GM12874 (cell line): Measurements from ENCODE around the gene FBF1.

Source experiments
- TF ChIP-seq, protein P1 (sequence below): IDR thresholded peaks from 2 replicates; pipeline ENCODE4 v1.5.1; 2011; ENCODE audit warnings: low read depth, mild to moderate bottlenecking, control low read depth, low read length, moderate library complexity; ENCODE audit not compliant: insufficient read depth

FBF1 gene

GRCh38 chr17:75937652-75938051 is 3.2 kb downstream of the FBF1 start:
- TF ChIP-seq, protein P1, sequence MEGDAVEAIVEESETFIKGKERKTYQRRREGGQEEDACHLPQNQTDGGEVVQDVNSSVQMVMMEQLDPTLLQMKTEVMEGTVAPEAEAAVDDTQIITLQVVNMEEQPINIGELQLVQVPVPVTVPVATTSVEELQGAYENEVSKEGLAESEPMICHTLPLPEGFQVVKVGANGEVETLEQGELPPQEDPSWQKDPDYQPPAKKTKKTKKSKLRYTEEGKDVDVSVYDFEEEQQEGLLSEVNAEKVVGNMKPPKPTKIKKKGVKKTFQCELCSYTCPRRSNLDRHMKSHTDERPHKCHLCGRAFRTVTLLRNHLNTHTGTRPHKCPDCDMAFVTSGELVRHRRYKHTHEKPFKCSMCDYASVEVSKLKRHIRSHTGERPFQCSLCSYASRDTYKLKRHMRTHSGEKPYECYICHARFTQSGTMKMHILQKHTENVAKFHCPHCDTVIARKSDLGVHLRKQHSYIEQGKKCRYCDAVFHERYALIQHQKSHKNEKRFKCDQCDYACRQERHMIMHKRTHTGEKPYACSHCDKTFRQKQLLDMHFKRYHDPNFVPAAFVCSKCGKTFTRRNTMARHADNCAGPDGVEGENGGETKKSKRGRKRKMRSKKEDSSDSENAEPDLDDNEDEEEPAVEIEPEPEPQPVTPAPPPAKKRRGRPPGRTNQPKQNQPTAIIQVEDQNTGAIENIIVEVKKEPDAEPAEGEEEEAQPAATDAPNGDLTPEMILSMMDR: no peak

- TF ChIP-seq, protein P1: no peak
Observed at GRCh38 chr17:75933808-75934207, 7.0 kb downstream of the FBF1 start.

- TF ChIP-seq, protein P1: no peak
Observed at GRCh38 chr17:75932852-75933251, 8.0 kb downstream of the FBF1 start.

DNA sequence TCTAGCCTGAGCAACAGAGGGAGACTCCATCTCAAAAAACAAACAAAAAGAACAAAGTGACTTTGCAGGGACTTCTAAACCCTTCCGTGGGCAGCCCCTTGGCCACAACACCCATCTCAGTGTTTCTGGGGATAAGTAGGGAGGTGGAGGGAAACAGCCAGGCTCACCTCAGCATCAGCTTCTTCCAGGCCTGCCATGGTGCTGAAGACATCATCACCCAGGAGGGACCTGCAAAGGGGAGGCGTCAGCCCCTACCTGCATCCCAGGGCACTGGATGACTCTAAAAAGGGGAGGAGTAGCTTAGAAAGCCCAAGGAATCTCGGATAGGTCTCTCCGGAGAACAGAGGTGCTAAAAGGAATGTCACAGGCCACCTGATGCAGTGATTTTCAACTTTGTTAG is 9.8 kb downstream of the FBF1 start:
- TF ChIP-seq, protein P1: no peak

- TF ChIP-seq, protein P1: peak; percentile 64
Observed at GRCh38 chr17:75927286-75927922, 13.4 kb downstream of the FBF1 start.

DNA sequence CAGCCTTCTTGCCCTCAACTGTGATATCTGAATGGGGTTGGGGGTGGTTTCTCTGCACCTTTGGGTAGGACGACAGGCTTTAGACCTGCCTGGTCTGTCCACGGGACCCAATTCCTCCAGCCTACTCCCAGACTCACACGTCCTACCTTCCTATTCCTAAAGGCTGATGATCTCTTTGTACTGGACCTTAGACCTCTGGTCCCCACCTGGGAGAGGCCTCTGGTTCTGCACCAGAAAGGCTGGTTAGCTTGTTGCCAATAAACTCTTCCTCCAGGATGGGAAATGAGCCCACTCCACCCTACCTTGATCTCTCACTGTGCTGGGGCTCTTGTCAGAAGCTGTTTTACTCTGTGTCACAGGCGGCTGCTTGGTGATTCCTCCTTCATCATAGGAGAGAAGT is 14.4 kb downstream of the FBF1 start:
- TF ChIP-seq, protein P1: no peak

- TF ChIP-seq, protein P1: no peak
Observed at GRCh38 chr17:75925912-75926311, 14.9 kb downstream of the FBF1 start.
